ENCODE data around the gene MACROD2.

GRCh38 chr20:14434384-14435136 lies 439.2 kb downstream of the MACROD2 start:
- TF ChIP-seq CTCF (IDR thresholded peaks at IDR 0.05) (no peak), POLR2AphosphoS5 (IDR thresholded peaks at IDR 0.05) (no peak), POLR2A (IDR thresholded peaks at IDR 0.05) (no peak)
